NB4 (cell line): ENCODE results near the gene FDCSP.
"Not testable (repeated sequence)": the region's sequence is repeated elsewhere in the genome, so short reads cannot be mapped to it uniquely, and the experiment has no call there.

Source experiments
- DNase-seq: peaks from one replicate; pipeline ENCODE4 v3.0.0; 2010; ENCODE audit warnings: low read depth
- H3K4me3 ChIP-seq: one replicate; pipeline ENCODE4 v1.5.1; 2011; ENCODE audit warnings: mild to moderate bottlenecking, low read depth, low read length, moderate library complexity
- CTCF ChIP-seq: IDR thresholded peaks from one replicate; pipeline ENCODE4 v1.5.1; 2012; ENCODE audit warnings: low read depth, low read length
- MAX ChIP-seq: IDR thresholded peaks from 2 replicates; pipeline ENCODE4 v1.6.1; 2011; ENCODE audit warnings: low read depth, low read length
- MYC ChIP-seq: IDR thresholded peaks from 2 replicates; pipeline ENCODE4 v1.6.1; 2011; ENCODE audit warnings: low read depth, low read length
- POLR2A ChIP-seq: IDR thresholded peaks from 2 replicates; pipeline ENCODE4 v1.6.1; 2011; ENCODE audit warnings: mild to moderate bottlenecking; ENCODE audit not compliant: insufficient read length; ENCODE audit errors: extremely low read depth

FDCSP gene

GRCh38 chr4:70192895-70193294, 33.0 kb upstream of the FDCSP start:
- no peak overlapping the region for H3K4me3 ChIP-seq
- no peak for TF ChIP-seq CTCF
- DNase-seq: no peak

GRCh38 chr4:70195425-70195824, 30.5 kb upstream of the FDCSP start, which contains the start of gene ODAM:
Gene ODAM (plus strand): TSS chr4:70195725. CDS start chr4:70196544, 819 bp downstream.
- no peak for DNase-seq
- no peak within 1 kb of the TSS for H3K4me3 ChIP-seq
- TF ChIP-seq MAX (no peak), MYC (no peak), POLR2A (no peak), CTCF (no peak)

- TF ChIP-seq POLR2A: no peak
- no peak overlapping the region for H3K4me3 ChIP-seq
- DNase-seq: no peak
Observed at GRCh38 chr4:70196857-70197256, 29.1 kb upstream of the FDCSP start.

DNA sequence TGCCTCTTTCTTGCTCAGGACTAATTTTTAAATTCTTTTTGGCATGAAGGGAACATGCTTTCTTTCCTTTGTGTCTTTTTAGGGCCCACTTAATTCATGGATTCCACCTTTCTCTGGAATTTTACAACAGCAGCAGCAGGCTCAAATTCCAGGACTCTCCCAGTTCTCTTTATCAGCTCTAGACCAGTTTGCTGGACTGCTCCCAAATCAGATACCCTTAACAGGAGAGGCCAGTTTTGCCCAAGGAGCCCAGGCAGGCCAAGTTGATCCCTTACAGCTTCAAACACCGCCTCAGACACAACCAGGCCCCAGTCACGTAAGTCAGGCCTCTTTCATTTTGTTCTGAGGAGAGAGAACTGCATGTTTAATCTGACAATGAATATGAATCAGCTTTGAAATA, 28.1 kb upstream of the FDCSP start:
- DNase-seq: no peak
- no peak for TF ChIP-seq CTCF
- H3K4me3 ChIP-seq: no peak overlapping the region

- no peak overlapping the region for H3K4me3 ChIP-seq
- no peak for DNase-seq
- no peak for TF ChIP-seq MAX
- no peak for TF ChIP-seq CTCF
- no peak for TF ChIP-seq MYC
- no peak for TF ChIP-seq POLR2A
Observed at GRCh38 chr4:70203601-70204000, 22.3 kb upstream of the FDCSP start.

GRCh38 chr4:70212752-70213151, 13.2 kb upstream of the FDCSP start:
- H3K4me3 ChIP-seq, DNase-seq: not testable (repeated sequence)

GRCh38 chr4:70216109-70216508, 9.8 kb upstream of the FDCSP start:
- H3K4me3 ChIP-seq, DNase-seq: not testable (repeated sequence)

GRCh38 chr4:70216550-70216949, 9.4 kb upstream of the FDCSP start:
- DNase-seq, H3K4me3 ChIP-seq: not testable (repeated sequence)

DNA sequence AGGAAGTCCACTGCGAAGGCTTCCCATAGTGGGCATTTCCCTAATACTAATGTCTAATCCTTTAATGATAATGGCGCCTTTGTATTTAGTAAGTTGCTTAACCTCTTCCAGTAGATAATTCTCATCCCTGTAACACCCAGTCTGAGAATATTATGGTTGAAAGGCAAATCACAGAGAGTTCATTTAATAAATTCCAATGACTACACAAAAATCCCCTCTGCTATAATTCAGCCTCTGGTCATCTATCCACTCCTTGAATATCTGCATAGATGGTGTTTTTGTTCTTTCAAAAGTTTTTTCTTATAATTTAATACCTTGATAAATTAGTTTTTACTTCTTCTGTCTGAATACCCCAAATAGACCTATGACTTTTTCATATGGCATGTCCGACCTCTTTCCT, 4.5 kb upstream of the FDCSP start:
- H3K4me3 ChIP-seq, DNase-seq: not testable (repeated sequence)

GRCh38 chr4:70221818-70222217, 4.1 kb upstream of the FDCSP start:
- DNase-seq, H3K4me3 ChIP-seq: not testable (repeated sequence)
